ENCODE data around the gene CCRL2. TPM values are rescaled to one million over a fixed set of nuclear protein-coding genes. Genes with fewer than 3 reads are reported as not detected.
"Not testable (repeated sequence)": the region's sequence is repeated elsewhere in the genome, so short reads cannot be mapped to it uniquely, and the experiment has no call there.

CCRL2 gene
- total RNA-seq, 1 donor from 2014 or later: 0.40 TPM

- no peak for DNase-seq (ENCODE audit: low read depth in 2 of 2)
Measured at GRCh38 chr3:46380471-46381221, 26.4 kb upstream of the CCRL2 start.

GRCh38 chr3:46381625-46382024, 25.4 kb upstream of the CCRL2 start:
- DNase-seq (ENCODE audit: low read depth in 2 of 2): no peak

- DNase-seq (ENCODE audit: low read depth in 2 of 2): peak in 1 of 2 donors; percentile 10
Measured at GRCh38 chr3:46383211-46383950, 23.7 kb upstream of the CCRL2 start.

- no peak for DNase-seq (ENCODE audit: low read depth in 2 of 2)
Measured at GRCh38 chr3:46383951-46384330, 23.1 kb upstream of the CCRL2 start.

GRCh38 chr3:46386205-46386604, 20.9 kb upstream of the CCRL2 start:
- peak; percentile 30 to 92 for DNase-seq (ENCODE audit: low read depth in 2 of 2)

- DNase-seq (ENCODE audit: low read depth in 2 of 2): not testable (repeated sequence)
Measured at GRCh38 chr3:46388847-46389246, 18.2 kb upstream of the CCRL2 start.

GRCh38 chr3:46389306-46389705, 17.8 kb upstream of the CCRL2 start:
- DNase-seq (ENCODE audit: low read depth in 2 of 2): no peak

GRCh38 chr3:46391526-46391925, 15.5 kb upstream of the CCRL2 start:
- DNase-seq (ENCODE audit: low read depth in 2 of 2): not testable (repeated sequence)

- no peak for DNase-seq (ENCODE audit: low read depth in 2 of 2)
Measured at GRCh38 chr3:46393011-46393410, 14.0 kb upstream of the CCRL2 start.

GRCh38 chr3:46393554-46394434, 13.3 kb upstream of the CCRL2 start:
- DNase-seq (ENCODE audit: low read depth in 2 of 2): no peak

- DNase-seq (ENCODE audit: low read depth in 2 of 2): no peak
Measured at GRCh38 chr3:46395210-46395661, 11.8 kb upstream of the CCRL2 start.

- DNase-seq (ENCODE audit: low read depth in 2 of 2): no peak
Measured at GRCh38 chr3:46395766-46396530, 11.1 kb upstream of the CCRL2 start.

GRCh38 chr3:46397111-46397510, 9.9 kb upstream of the CCRL2 start:
- DNase-seq (ENCODE audit: low read depth in 2 of 2): no peak

GRCh38 chr3:46398186-46398955, 8.7 kb upstream of the CCRL2 start:
- DNase-seq (ENCODE audit: low read depth in 2 of 2): no peak

- peak in 1 of 2 donors; percentile 21 for DNase-seq (ENCODE audit: low read depth in 2 of 2)
Measured at GRCh38 chr3:46399098-46399497, 8.0 kb upstream of the CCRL2 start.

GRCh38 chr3:46399557-46399956, 7.5 kb upstream of the CCRL2 start:
- DNase-seq (ENCODE audit: low read depth in 2 of 2): peak in 1 of 2 donors; percentile 65

- peak in 1 of 2 donors; percentile 82 for DNase-seq (ENCODE audit: low read depth in 2 of 2)
Measured at GRCh38 chr3:46400000-46400734, 6.9 kb upstream of the CCRL2 start.

- no peak for DNase-seq (ENCODE audit: low read depth in 2 of 2)
Measured at GRCh38 chr3:46400846-46401245, 6.2 kb upstream of the CCRL2 start.

GRCh38 chr3:46401579-46401978, 5.5 kb upstream of the CCRL2 start:
- no peak for DNase-seq (ENCODE audit: low read depth in 2 of 2)

- not testable (repeated sequence) for DNase-seq (ENCODE audit: low read depth in 2 of 2)
Measured at GRCh38 chr3:46402902-46403301, 4.2 kb upstream of the CCRL2 start.
